GM23338 (cell line): ENCODE data around the gene MAGI1. TPM values are rescaled to one million over a fixed set of nuclear protein-coding genes. Genes with fewer than 3 reads are reported as not detected.

Source experiments
- ATAC-seq: fragments of 200-7000 bp; cut with Tn5 transposase; 3 replicates; pipeline ENCODE4 v1.9.1; 2020
- DNase-seq: peaks from one replicate; pipeline ENCODE4 v3.0.0-alpha.2; 2015; ENCODE audit warnings: low spot score
- H2AFZ ChIP-seq: fragments of 200-600 bp; sonication (generic); 2 replicates; pipeline ENCODE4 v1.8.0; 2016; ENCODE audit warnings: antibody characterized with exemption, mild to moderate bottlenecking, moderate library complexity
- H3F3A ChIP-seq: fragments of 200-600 bp; sonication (generic); replicated peaks from 2 replicates; pipeline ENCODE4 v1.8.0; 2017; ENCODE audit warnings: antibody characterized with exemption, mixed run types, low read depth
- H3K27ac ChIP-seq: fragments of 200-600 bp; sonication (generic); 2 replicates; pipeline ENCODE4 v1.6.1; 2016; ENCODE audit warnings: low read depth
- H3K27me3 ChIP-seq: fragments of 200-600 bp; sonication (generic); 2 replicates; pipeline ENCODE4 v1.8.0; 2016; ENCODE audit warnings: mild to moderate bottlenecking, mixed run types, moderate library complexity; ENCODE audit not compliant: insufficient read depth
- H3K36me3 ChIP-seq: fragments of 200-600 bp; sonication (generic); 2 replicates; pipeline ENCODE4 v1.8.0; 2016; ENCODE audit warnings: mild to moderate bottlenecking; ENCODE audit not compliant: insufficient read depth
- H3K4me1 ChIP-seq: fragments of 200-600 bp; sonication (generic); 2 replicates; pipeline ENCODE4 v1.8.0; 2016; ENCODE audit warnings: mild to moderate bottlenecking, moderate library complexity; ENCODE audit not compliant: insufficient read depth
- H3K4me2 ChIP-seq: fragments of 200-600 bp; sonication (generic); 2 replicates; pipeline ENCODE4 v1.7.1; 2017; ENCODE audit warnings: mixed run types
- H3K4me3 ChIP-seq: fragments of 200-600 bp; sonication (generic); 2 replicates; pipeline ENCODE4 v1.6.1; 2016; ENCODE audit warnings: mixed run types
- H3K79me2 ChIP-seq: fragments of 200-600 bp; sonication (generic); replicated peaks from 2 replicates; pipeline ENCODE4 v1.8.0; 2017; ENCODE audit warnings: mild to moderate bottlenecking; ENCODE audit not compliant: insufficient read depth
- H3K9me2 ChIP-seq: fragments of 200-600 bp; sonication (generic); 2 replicates; pipeline ENCODE4 v1.8.0; 2017; ENCODE audit not compliant: insufficient read depth
- H4K20me1 ChIP-seq: fragments of 200-600 bp; sonication (generic); replicated peaks from 2 replicates; pipeline ENCODE4 v1.8.0; 2017; ENCODE audit warnings: mild to moderate bottlenecking; ENCODE audit not compliant: insufficient read depth
- H3K27ac Mint-ChIP-seq: 2 replicates; pipeline ENCODE4 v1.8.0; 2020; ENCODE audit warnings: inconsistent platforms, mild to moderate bottlenecking, moderate library complexity, mixed read lengths
- H3K27me3 Mint-ChIP-seq: 3 replicates; pipeline ENCODE4 v1.8.0; 2022; ENCODE audit warnings: low read depth, mild to moderate bottlenecking, moderate library complexity, mixed read lengths, inconsistent platforms; ENCODE audit not compliant: insufficient read depth, poor library complexity
- H3K36me3 Mint-ChIP-seq: 3 replicates; pipeline ENCODE4 v1.8.0; 2021; ENCODE audit warnings: low read depth, mild to moderate bottlenecking, inconsistent platforms, moderate library complexity, mixed read lengths
- H3K4me1 Mint-ChIP-seq: 3 replicates; pipeline ENCODE4 v1.8.0; 2020; ENCODE audit warnings: mild to moderate bottlenecking, inconsistent platforms, mixed read lengths
- H3K4me3 Mint-ChIP-seq: 3 replicates; pipeline ENCODE4 v1.8.0; 2021; ENCODE audit warnings: moderate library complexity, mild to moderate bottlenecking, inconsistent platforms, mixed read lengths
- H3K9me3 Mint-ChIP-seq: 3 replicates; pipeline ENCODE4 v1.8.0; 2020; ENCODE audit warnings: moderate library complexity, mild to moderate bottlenecking, inconsistent platforms, mixed read lengths
- CREB1 ChIP-seq: fragments of 250-450 bp; sonication (Bioruptor Pico); IDR thresholded peaks from 2 replicates; pipeline ENCODE4 v1.5.0; 2020; ENCODE audit warnings: low read depth, mild to moderate bottlenecking, moderate library complexity
- CTCF ChIP-seq, 2 experiments: fragments of 200-600 bp in 1 of 2; sonication (generic) in 1 of 2; conservative IDR thresholded peaks; 2 replicates each; pipeline versions ENCODE4 v1.5.1 to v1.6.1; 2016 to 2017; ENCODE audit warnings: antibody characterized with exemption in 2 of 2, low read depth in 2 of 2, mild to moderate bottlenecking in 2 of 2, moderate library complexity in 1 of 2
- ETS1 ChIP-seq: IDR thresholded peaks from 2 replicates; pipeline ENCODE4 v1.6.1; 2016; ENCODE audit warnings: antibody characterized with exemption
- EZH2 ChIP-seq: fragments of 200-600 bp; sonication (generic); IDR thresholded peaks from one replicate; pipeline ENCODE4 v1.8.0; 2017; ENCODE audit warnings: antibody characterized with exemption, mild to moderate bottlenecking, low read depth; ENCODE audit not compliant: unreplicated experiment
- EZH2phosphoT487 ChIP-seq: fragments of 200-600 bp; sonication (generic); IDR thresholded peaks from one replicate; pipeline ENCODE4 v1.8.1; 2018; ENCODE audit warnings: antibody characterized with exemption; ENCODE audit not compliant: unreplicated experiment
- JUNB ChIP-seq: IDR thresholded peaks from one replicate; pipeline ENCODE4 v1.6.1; 2016; ENCODE audit warnings: antibody characterized with exemption; ENCODE audit not compliant: unreplicated experiment
- NANOG ChIP-seq: IDR thresholded peaks from 2 replicates; pipeline ENCODE4 v1.6.1; 2016; ENCODE audit warnings: antibody characterized with exemption, borderline replicate concordance
- POLR2AphosphoS5 ChIP-seq: IDR thresholded peaks from 2 replicates; pipeline ENCODE4 v1.6.1; 2016; ENCODE audit warnings: antibody characterized with exemption, low read depth
- REST ChIP-seq: IDR thresholded peaks from one replicate; pipeline ENCODE4 v1.6.1; 2018; ENCODE audit warnings: antibody characterized with exemption; ENCODE audit not compliant: unreplicated experiment
- STAT1 ChIP-seq: IDR thresholded peaks from one replicate; pipeline ENCODE4 v1.6.1; 2016; ENCODE audit warnings: antibody characterized with exemption; ENCODE audit not compliant: unreplicated experiment
- ZNF114 ChIP-seq: fragments of 250-450 bp; sonication (Bioruptor Pico); IDR thresholded peaks from 2 replicates; pipeline ENCODE4 v1.5.0; 2020; ENCODE audit warnings: mild to moderate bottlenecking, moderate library complexity
- ZNF331 ChIP-seq: fragments of 250-450 bp; sonication (Bioruptor Pico); IDR thresholded peaks from 2 replicates; pipeline ENCODE4 v1.5.0; 2020; ENCODE audit warnings: low read depth, mild to moderate bottlenecking, moderate library complexity
- ZNF462 ChIP-seq: fragments of 250-450 bp; sonication (Bioruptor Pico); IDR thresholded peaks from 2 replicates; pipeline ENCODE4 v1.5.0; 2020; ENCODE audit warnings: mild to moderate bottlenecking, moderate library complexity
- polyA plus RNA-seq: library from polyadenylated mRNA; unstranded; fragments of >200 nt; fragmentation: Nextera tagmentation; extraction: Ambion mirVana; gene quantifications from 2 replicates; pipeline ENCODE4 v1.2.1, GENCODE V29; 2016
- total RNA-seq: library from RNA; depleted of rRNA; stranded (reverse); fragments of >200 nt; shearing (Covaris generic); gene quantifications from 2 replicates; pipeline ENCODE4 v1.2.3, GENCODE V29; 2014

MAGI1 gene
- total and polyA plus RNA-seq, 2 experiments from 2014 or later, result 27.4 to 71.2 TPM

GRCh38 chr3:65856907-65857306 is 181.8 kb downstream of the MAGI1 start:
- Mint-ChIP-seq H3K9me3 (no peaks in the 10 kb centered on the region; the same call in 2 of the 3 replicates), H3K36me3 (no peaks in the 10 kb centered on the region), H3K27me3 (peaks cover 6% of the 10 kb centered on the region), H3K4me1 (peaks cover 24% of the 10 kb centered on the region), H3K27ac (no peak overlapping the region), H3K4me3 (no peak overlapping the region)
- Histone ChIP-seq H3K4me1 (peaks cover 22% of the 10 kb centered on the region), H3F3A (no peaks in the 10 kb centered on the region), H3K4me2 (no peak overlapping the region), H3K36me3 (no peaks in the 10 kb centered on the region), H3K27me3 (no peaks in the 10 kb centered on the region), H2AFZ (no peak overlapping the region), H3K79me2 (peaks cover 48% of the 10 kb centered on the region), H4K20me1 (peaks cover 24% of the 10 kb centered on the region; the same call in 1 of the 2 replicates), H3K9me2 (0 out of 2 replicates have a peak, but pooled peaks cover 5% of the 10 kb centered on the region), H3K4me3 (no peak overlapping the region), H3K27ac (no peak overlapping the region)
- TF ChIP-seq REST, result no peak
- no peak for TF ChIP-seq CREB1 (CRISPR knock-in tag)
- TF ChIP-seq STAT1, result no peak
- no peak for TF ChIP-seq ETS1
- no peak for TF ChIP-seq POLR2AphosphoS5
- no peak for TF ChIP-seq JUNB
- TF ChIP-seq EZH2phosphoT487, result no peak
- no peak for TF ChIP-seq ZNF331 (CRISPR knock-in tag)
- TF ChIP-seq CTCF (conservative IDR thresholded peaks at IDR 0.05; ENCODE audit: low read depth in 2 of 2), result no peak
- no peak for TF ChIP-seq NANOG
- TF ChIP-seq EZH2, result no peak
- TF ChIP-seq ZNF462 (CRISPR knock-in tag), result no peak
- no peak for TF ChIP-seq ZNF114 (CRISPR knock-in tag)
- DNase-seq, result no peak
- no peak for ATAC-seq
